Lower leg skin (tissue), 4 donors: ENCODE data around the gene SEC63. TPM values are rescaled to one million over a fixed set of nuclear protein-coding genes. Genes with fewer than 3 reads are reported as not detected.
A peak's percentile ranks its signal among the peaks of the same experiment; 100 is the strongest.
"Not testable (repeated sequence)": the region's sequence is repeated elsewhere in the genome, so short reads cannot be mapped to it uniquely, and the experiment has no call there.

Experiments used
- DNase-seq, 2 donors: peaks; one replicate each; pipeline ENCODE4 v3.0.0-alpha.2; 2019; ENCODE audit warnings: low spot score in 2 of 2
- H3K4me3 ChIP-seq: fragments of 200-600 bp; sonication (generic); 2 replicates; pipeline ENCODE4 v1.5.1; 2017; ENCODE audit warnings: mild to moderate bottlenecking, low read depth; ENCODE audit not compliant: poor library complexity, severe bottlenecking
- POLR2A ChIP-seq, 2 donors: fragments of 450-650 bp; IDR thresholded peaks; one replicate each; pipeline ENCODE4 v1.6.1; 2016 to 2017; ENCODE audit warnings: antibody characterized with exemption in 2 of 2, mild to moderate bottlenecking in 1 of 2, moderate library complexity in 1 of 2
- WGBS, 2 donors: methylation state at CpG; one replicate each; pipeline ENCODE4 v1.1.5; 2018; 5-methylcytosine and 5-hydroxymethylcytosine counted together
- intact Hi-C: fragments of 100-400 bp; cut with DNase I; formaldehyde crosslinking; loops from one replicate; pipeline ENCODE4 v1.15.0; 2023; ENCODE audit warnings: low total_unique reads
- total RNA-seq, 4 donors: library from RNA; depleted of rRNA; stranded (reverse); fragments of >200 nt; gene quantifications; one replicate each; pipeline ENCODE4 v1.1.0, GENCODE V29; 2016
- TF ChIP-seq, protein P1 (sequence below), 3 donors: fragments of 450-650 bp; IDR thresholded peaks; one replicate each; pipeline ENCODE4 v1.5.1; 2016; ENCODE audit warnings: antibody characterized with exemption in 3 of 3, mild to moderate bottlenecking in 3 of 3, moderate library complexity in 2 of 3

SEC63 gene
- total RNA-seq, 4 donors from 2014 or later, result 11.4 to 31.9 (median 15.6) TPM

DNA sequence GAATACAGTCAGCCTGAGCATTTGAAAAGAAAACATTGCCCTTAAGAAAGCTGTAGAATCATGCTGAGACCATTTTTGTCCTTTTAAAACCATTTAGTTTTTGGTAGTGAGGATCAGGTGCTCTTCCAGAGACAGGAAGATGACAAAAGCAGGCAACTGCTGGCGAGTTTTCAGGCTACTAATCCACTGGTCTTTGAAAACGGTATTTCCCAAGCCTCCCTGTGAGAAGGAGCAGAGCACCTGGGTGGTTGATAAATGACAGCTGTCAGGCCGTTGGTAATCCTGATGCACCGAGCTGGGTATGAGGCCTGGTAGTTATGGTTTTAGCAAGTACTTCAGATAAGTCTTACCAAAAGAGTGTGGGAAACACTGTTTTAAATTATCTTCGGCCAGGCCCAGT, 10.1 kb upstream of the SEC63 start:
- no peak for DNase-seq
- WGBS, 2 donors, result 61 to 64% methylated on average over 5 of the region's 5 CpGs
- intact Hi-C loops, result no loop called here
- TF ChIP-seq POLR2A (IDR thresholded peaks at IDR 0.05), result no peak
- TF ChIP-seq, protein P1, sequence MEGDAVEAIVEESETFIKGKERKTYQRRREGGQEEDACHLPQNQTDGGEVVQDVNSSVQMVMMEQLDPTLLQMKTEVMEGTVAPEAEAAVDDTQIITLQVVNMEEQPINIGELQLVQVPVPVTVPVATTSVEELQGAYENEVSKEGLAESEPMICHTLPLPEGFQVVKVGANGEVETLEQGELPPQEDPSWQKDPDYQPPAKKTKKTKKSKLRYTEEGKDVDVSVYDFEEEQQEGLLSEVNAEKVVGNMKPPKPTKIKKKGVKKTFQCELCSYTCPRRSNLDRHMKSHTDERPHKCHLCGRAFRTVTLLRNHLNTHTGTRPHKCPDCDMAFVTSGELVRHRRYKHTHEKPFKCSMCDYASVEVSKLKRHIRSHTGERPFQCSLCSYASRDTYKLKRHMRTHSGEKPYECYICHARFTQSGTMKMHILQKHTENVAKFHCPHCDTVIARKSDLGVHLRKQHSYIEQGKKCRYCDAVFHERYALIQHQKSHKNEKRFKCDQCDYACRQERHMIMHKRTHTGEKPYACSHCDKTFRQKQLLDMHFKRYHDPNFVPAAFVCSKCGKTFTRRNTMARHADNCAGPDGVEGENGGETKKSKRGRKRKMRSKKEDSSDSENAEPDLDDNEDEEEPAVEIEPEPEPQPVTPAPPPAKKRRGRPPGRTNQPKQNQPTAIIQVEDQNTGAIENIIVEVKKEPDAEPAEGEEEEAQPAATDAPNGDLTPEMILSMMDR (IDR thresholded peaks at IDR 0.05), result no peak
- no peak overlapping the region for H3K4me3 ChIP-seq

DNA sequence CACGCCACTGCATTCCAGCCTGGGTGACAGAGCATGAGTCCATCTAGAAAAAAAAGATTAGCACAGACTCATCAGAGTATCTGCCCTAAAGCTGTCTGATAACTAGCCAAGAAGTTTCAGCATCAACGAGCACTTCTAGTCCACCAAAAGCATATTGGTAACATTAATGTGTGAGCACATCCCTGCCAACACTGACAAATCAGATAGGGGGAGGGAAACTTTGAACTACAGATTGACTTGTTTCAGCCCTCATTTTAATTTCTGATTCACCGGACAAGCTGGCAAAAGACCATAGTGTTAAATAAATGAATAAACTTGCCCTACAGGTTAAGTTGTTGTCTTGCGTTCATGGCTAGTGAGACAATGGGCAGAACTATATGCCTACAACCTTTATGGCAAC, 7.7 kb upstream of the SEC63 start:
- WGBS, 2 donors, result 44 to 50% methylated on average over 4 of the region's 4 CpGs
- H3K4me3 ChIP-seq, result no peak overlapping the region
- no peak for DNase-seq
- TF ChIP-seq, protein P1 (IDR thresholded peaks at IDR 0.05), result no peak
- TF ChIP-seq POLR2A (IDR thresholded peaks at IDR 0.05), result no peak
- intact Hi-C loops, result no loop called here

DNA sequence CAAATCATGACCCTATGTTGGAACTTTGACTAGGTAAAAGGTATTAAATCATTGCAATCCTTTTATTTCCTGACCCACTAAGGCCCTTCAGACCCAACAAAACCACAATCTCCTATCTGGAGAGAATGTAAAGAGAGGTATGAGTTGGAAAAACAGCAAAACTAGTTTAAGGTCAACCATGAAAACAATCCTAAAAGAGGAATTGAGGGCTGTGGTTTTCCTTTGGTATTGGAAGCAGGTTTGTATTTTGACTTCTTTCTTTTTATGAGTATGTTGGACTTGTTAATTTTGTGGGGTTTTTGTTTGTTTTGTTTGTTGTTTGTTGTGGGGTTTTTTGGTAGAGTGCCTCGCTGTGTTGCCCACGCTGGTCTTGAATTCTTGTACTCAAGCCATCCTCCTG, 4.7 kb upstream of the SEC63 start:
- intact Hi-C loops, result no loop called here
- DNase-seq, result no peak
- TF ChIP-seq POLR2A (IDR thresholded peaks at IDR 0.05), result no peak
- TF ChIP-seq, protein P1 (IDR thresholded peaks at IDR 0.05), result no peak
- 77 to 88% methylated on average over 2 of the region's 2 CpGs for WGBS, 2 donors
- no peak overlapping the region for H3K4me3 ChIP-seq

DNA sequence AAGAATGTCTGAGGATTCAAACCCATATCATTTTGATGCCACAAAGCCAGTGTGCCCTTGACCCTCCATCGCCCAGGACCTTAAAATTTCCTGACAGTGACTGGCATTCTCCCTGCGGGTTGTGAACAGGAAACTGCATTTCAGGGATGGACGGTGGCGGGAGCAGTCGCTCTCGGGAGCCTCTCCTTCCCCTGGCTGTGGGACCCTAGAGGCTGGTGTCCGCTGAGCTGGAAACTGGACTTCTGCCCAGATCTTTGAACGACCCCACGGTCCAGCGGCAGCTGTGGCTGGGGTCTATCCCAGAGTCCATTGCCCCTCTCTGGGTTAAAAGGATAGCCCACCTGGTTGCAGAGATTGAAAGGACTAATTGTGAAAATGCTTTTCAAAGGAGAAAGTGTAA, 1.4 kb upstream of the SEC63 start:
- H3K4me3 ChIP-seq, result no peak overlapping the region
- no peak for DNase-seq
- TF ChIP-seq, protein P1 (IDR thresholded peaks at IDR 0.05), result no peak
- TF ChIP-seq POLR2A (IDR thresholded peaks at IDR 0.05), result no peak
- intact Hi-C loops, result no loop called here
- WGBS, 2 donors, result 48 to 62% methylated on average over 10 of the region's 10 CpGs

DNA sequence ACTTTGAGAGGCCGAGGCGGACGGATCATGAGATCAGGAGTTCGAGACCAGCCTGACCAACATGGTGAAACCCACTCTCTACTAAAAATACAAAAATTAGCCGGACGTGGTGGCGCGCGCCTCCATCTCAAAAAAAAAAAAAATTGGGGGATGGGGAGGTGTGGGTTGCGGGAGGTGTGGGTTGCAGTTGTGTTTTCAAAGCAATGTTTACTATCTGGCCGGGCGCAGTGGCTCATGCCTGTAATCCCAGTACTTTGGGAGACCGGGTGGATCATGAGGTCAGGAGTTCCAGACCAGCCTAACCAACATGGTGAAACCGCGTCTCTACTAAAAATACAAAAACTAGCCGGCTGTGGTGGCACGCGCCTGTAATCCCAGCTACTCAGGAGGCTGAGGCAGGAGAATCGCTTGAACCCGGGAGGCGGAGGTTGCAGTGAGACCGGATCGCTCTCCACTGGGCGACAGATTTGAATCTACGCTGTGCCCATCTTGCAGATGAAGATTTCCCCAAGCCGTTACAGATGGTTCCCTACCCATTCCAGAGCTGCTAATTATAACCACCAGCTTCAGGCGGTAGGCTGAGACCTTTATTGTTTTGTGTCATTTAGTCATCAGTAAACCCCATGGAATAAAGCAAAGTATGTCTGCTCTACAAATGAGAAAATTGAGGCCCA, 818 bp upstream of the SEC63 start:
- intact Hi-C loops, DNase-seq: not testable (repeated sequence)
- peak overlapping the region; percentile 25 for H3K4me3 ChIP-seq
- 71 to 77% methylated on average over 27 of the region's 27 CpGs for WGBS, 2 donors

DNA sequence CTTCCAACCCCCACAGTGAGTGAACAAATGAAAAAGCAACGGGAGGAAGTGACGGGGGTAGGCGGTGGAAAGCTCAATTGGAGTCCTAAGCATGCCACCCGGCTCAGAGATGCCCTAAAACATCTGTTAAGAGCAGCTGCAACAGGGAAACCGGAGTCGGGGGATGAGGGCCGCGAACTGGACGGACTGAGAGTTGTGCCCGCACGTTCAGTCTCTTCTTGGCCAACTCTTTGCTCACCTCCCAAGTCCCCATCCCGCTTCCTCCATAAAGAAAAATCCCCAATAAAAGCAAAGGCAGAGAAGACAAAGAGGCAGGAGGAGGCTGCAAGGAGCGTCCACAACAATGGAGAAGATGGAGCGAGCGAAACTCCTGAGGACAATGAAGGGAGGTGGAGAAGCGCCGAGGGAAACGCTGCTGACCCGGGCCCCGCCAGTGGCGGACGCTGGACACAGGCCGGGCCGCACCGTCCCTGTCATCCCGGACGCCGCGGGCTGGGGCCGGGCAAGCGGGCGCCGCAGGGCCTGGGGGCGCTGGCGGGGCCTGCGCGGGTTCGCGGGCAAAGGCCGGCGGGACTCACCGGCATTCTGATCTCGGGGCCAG, 600 bp downstream of the SEC63 start:
- peak; percentile 43 to 88 for DNase-seq
- peak overlapping the region; percentile 90 for H3K4me3 ChIP-seq
- 0 to 1% methylated on average over 35 to 39 of the region's 43 CpGs for WGBS, 2 donors
- no peak for TF ChIP-seq POLR2A (IDR thresholded peaks at IDR 0.05)
- TF ChIP-seq, protein P1 (IDR thresholded peaks at IDR 0.05), result no peak
- intact Hi-C loops, result no loop called here
